DND-41 (cell line): ENCODE results near the gene CTU2.

ENCODE experiments used
- ATAC-seq: fragments of 200-7000 bp; cut with Tn5 transposase; 3 replicates; pipeline ENCODE4 v1.9.1; 2021; ENCODE audit warnings: low read depth; ENCODE audit not compliant: insufficient read depth
- DNase-seq: peaks from one replicate; pipeline ENCODE4 v3.0.0-alpha.2; 2020
- H2AFZ ChIP-seq: 2 replicates; pipeline ENCODE4 v1.6.0; 2012; ENCODE audit warnings: low read depth, low read length
- H3K27ac ChIP-seq: 2 replicates; pipeline ENCODE4 v1.5.1; 2012; ENCODE audit warnings: low read length, inconsistent platforms
- H3K27me3 ChIP-seq: fragments of 200-600 bp; sonication (generic); 2 replicates; pipeline ENCODE4 v1.6.0; 2012; ENCODE audit warnings: low read length, mild to moderate bottlenecking, inconsistent platforms; ENCODE audit not compliant: insufficient read depth, poor library complexity
- H3K36me3 ChIP-seq: 2 replicates; pipeline ENCODE4 v1.5.1; 2012; ENCODE audit warnings: low read length, inconsistent platforms; ENCODE audit not compliant: insufficient read depth
- H3K4me1 ChIP-seq: 2 replicates; pipeline ENCODE4 v1.5.1; 2012; ENCODE audit warnings: mild to moderate bottlenecking, low read length; ENCODE audit not compliant: insufficient read depth
- H3K4me2 ChIP-seq: 2 replicates; pipeline ENCODE4 v1.6.0; 2012; ENCODE audit warnings: mild to moderate bottlenecking, moderate library complexity, low read length, inconsistent platforms; ENCODE audit not compliant: insufficient read depth
- H3K4me3 ChIP-seq, 2 experiments: fragments of 200-600 bp in 1 of 2; shearing (Covaris generic) in 1 of 2; 2 replicates each; pipeline ENCODE4 v1.5.1; 2012 to 2016; ENCODE audit warnings: inconsistent platforms in 2 of 2, low read length in 2 of 2, mild to moderate bottlenecking in 2 of 2, low read depth in 1 of 2, moderate library complexity in 1 of 2
- H3K79me2 ChIP-seq: 2 replicates; pipeline ENCODE4 v1.6.0; 2012; ENCODE audit warnings: low read length, inconsistent platforms; ENCODE audit not compliant: insufficient read depth
- H3K9ac ChIP-seq: 2 replicates; pipeline ENCODE4 v1.6.0; 2012; ENCODE audit warnings: low read depth, mild to moderate bottlenecking, inconsistent platforms, low read length, moderate library complexity
- H3K9me3 ChIP-seq: 2 replicates; pipeline ENCODE4 v1.5.1; 2012; ENCODE audit warnings: low read length, moderate library complexity, mild to moderate bottlenecking, inconsistent platforms; ENCODE audit not compliant: insufficient read depth, severe bottlenecking
- H4K20me1 ChIP-seq: 2 replicates; pipeline ENCODE4 v1.6.0; 2012; ENCODE audit warnings: low read length; ENCODE audit not compliant: insufficient read depth
- CTCF ChIP-seq: IDR thresholded peaks from 2 replicates; pipeline ENCODE4 v1.5.1; 2012; ENCODE audit warnings: borderline replicate concordance, low read length, moderate library complexity, mild to moderate bottlenecking; ENCODE audit not compliant: poor library complexity, severe bottlenecking; ENCODE audit errors: extremely low read depth
- EZH2 ChIP-seq: IDR thresholded peaks from 3 replicates; pipeline ENCODE4 v1.6.1; 2012; ENCODE audit warnings: borderline replicate concordance, low read depth, mild to moderate bottlenecking, moderate library complexity, low read length, inconsistent platforms; ENCODE audit not compliant: severe bottlenecking

Gene CTU2

GRCh38 chr16:88746506-88746905 lies 40.2 kb downstream of the CTU2 start:
- no peaks in the 10 kb centered on the region for H3K9me3 ChIP-seq
- TF ChIP-seq CTCF = no peak
- TF ChIP-seq EZH2 = no peak
- DNase-seq (no peak), ATAC-seq (no peak)
- H3K36me3 ChIP-seq = peaks cover 38% of the 10 kb centered on the region
- H3K4me1 ChIP-seq = no peaks in the 10 kb centered on the region
- no peak overlapping the region for H3K4me3 ChIP-seq
- H3K4me2 ChIP-seq = no peak overlapping the region
- no peak overlapping the region for H2AFZ ChIP-seq
- H3K27me3 ChIP-seq = no peaks in the 10 kb centered on the region
- no peak overlapping the region for H3K27ac ChIP-seq
- no peak overlapping the region for H3K9ac ChIP-seq
- peaks cover 14% of the 10 kb centered on the region for H3K79me2 ChIP-seq
- H4K20me1 ChIP-seq = peaks cover 56% of the 10 kb centered on the region

- no peak overlapping the region for H3K4me2 ChIP-seq
- peaks cover 38% of the 10 kb centered on the region for H3K36me3 ChIP-seq
- ATAC-seq (peak; percentile 62; the same call in 2 of the 3 replicates), DNase-seq (peak; percentile 60)
- no peaks in the 10 kb centered on the region for H3K9me3 ChIP-seq
- H3K4me1 ChIP-seq = no peaks in the 10 kb centered on the region
- no peak overlapping the region for H2AFZ ChIP-seq
- TF ChIP-seq CTCF (peak; percentile 57), EZH2 (no peak)
- no peak overlapping the region for H3K27ac ChIP-seq
- no peak overlapping the region for H3K4me3 ChIP-seq
- no peak overlapping the region for H3K9ac ChIP-seq
- H3K79me2 ChIP-seq = peaks cover 26% of the 10 kb centered on the region
- peaks cover 55% of the 10 kb centered on the region for H4K20me1 ChIP-seq
- H3K27me3 ChIP-seq = no peaks in the 10 kb centered on the region
These were observed 41.4 kb downstream of the CTU2 start for GRCh38 chr16:88747588-88748301.

- ATAC-seq = no peak
- no peak for DNase-seq
- Histone ChIP-seq H3K36me3 (peaks cover 33% of the 10 kb centered on the region), H3K4me3 (no peak overlapping the region), H4K20me1 (peaks cover 52% of the 10 kb centered on the region), H3K9ac (no peak overlapping the region), H3K27ac (no peak overlapping the region), H3K4me1 (no peaks in the 10 kb centered on the region), H3K4me2 (no peak overlapping the region), H3K9me3 (no peaks in the 10 kb centered on the region), H3K27me3 (no peaks in the 10 kb centered on the region), H2AFZ (no peak overlapping the region), H3K79me2 (peaks cover 26% of the 10 kb centered on the region)
- TF ChIP-seq EZH2 (no peak), CTCF (no peak)
These were observed 42.1 kb downstream of the CTU2 start for GRCh38 chr16:88748364-88748763.

- Histone ChIP-seq H3K4me3 (no peak overlapping the region), H2AFZ (no peak overlapping the region), H3K27ac (no peak overlapping the region), H3K27me3 (no peaks in the 10 kb centered on the region), H3K4me1 (no peaks in the 10 kb centered on the region), H3K36me3 (peaks cover 30% of the 10 kb centered on the region), H3K9ac (no peak overlapping the region), H3K4me2 (no peak overlapping the region), H4K20me1 (peaks cover 52% of the 10 kb centered on the region), H3K9me3 (no peaks in the 10 kb centered on the region), H3K79me2 (peaks cover 30% of the 10 kb centered on the region)
- ATAC-seq (no peak), DNase-seq (no peak)
- no peak for TF ChIP-seq CTCF
- no peak for TF ChIP-seq EZH2
These were observed 43.1 kb downstream of the CTU2 start for GRCh38 chr16:88749358-88749757.
